ENCODE measurements around the gene PROSER3. TPM values are rescaled to one million over a fixed set of nuclear protein-coding genes. Genes with fewer than 3 reads are reported as not detected.

Gene PROSER3
- total and polyA plus RNA-seq, 4 donors: 10.0 to 32.2 (median 12.1) TPM

DNA sequence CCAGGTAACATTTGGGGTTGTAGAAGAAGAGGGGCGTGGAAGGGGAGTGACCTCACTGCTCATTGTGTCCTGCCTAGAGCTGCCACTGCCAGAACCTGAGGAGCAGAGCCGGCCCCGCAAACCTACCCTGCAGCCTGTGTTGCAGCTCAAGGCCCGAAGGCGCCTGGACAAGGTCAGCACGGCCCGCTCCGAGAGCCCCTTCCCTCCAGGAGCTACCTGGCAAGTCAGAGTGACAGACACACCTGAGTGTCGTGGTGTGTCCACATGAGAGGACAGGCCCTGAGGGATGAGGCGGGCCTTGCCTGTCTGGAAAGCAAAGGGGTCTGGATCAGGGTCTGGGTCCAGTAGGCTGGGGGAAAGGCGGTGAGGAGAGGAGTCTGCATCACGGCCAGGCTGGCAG lies 33.4 kb upstream of the PROSER3 start:
- Histone ChIP-seq H3K36me3 (ENCODE audit: control insufficient read depth in 4 of 4, insufficient read depth in 4 of 4, low read length in 4 of 4) (peaks cover 12 to 88% (median 45%) of the 10 kb centered on the region in 4 donors), H3K9ac (ENCODE audit: insufficient read depth in 1 of 2, low read length in 2 of 2) (no peak overlapping the region), H3K27me3 (ENCODE audit: control insufficient read depth in 3 of 3, insufficient read depth in 3 of 3, low read length in 2 of 3) (no peaks in the 10 kb centered on the region), H3K4me3 (no peak overlapping the region), H3K27ac (ENCODE audit: low read depth in 1 of 2, low read length in 1 of 2) (no peak overlapping the region), H3K9me3 (ENCODE audit: control insufficient read depth in 4 of 4, insufficient read depth in 3 of 4, low read length in 3 of 4) (no peaks in the 10 kb centered on the region), H3K4me1 (ENCODE audit: control insufficient read depth in 5 of 5, insufficient read depth in 5 of 5, low read length in 5 of 5) (peaks cover 0 to 2% (median 0%) of the 10 kb centered on the region in 5 donors)
- TF ChIP-seq, protein P1, sequence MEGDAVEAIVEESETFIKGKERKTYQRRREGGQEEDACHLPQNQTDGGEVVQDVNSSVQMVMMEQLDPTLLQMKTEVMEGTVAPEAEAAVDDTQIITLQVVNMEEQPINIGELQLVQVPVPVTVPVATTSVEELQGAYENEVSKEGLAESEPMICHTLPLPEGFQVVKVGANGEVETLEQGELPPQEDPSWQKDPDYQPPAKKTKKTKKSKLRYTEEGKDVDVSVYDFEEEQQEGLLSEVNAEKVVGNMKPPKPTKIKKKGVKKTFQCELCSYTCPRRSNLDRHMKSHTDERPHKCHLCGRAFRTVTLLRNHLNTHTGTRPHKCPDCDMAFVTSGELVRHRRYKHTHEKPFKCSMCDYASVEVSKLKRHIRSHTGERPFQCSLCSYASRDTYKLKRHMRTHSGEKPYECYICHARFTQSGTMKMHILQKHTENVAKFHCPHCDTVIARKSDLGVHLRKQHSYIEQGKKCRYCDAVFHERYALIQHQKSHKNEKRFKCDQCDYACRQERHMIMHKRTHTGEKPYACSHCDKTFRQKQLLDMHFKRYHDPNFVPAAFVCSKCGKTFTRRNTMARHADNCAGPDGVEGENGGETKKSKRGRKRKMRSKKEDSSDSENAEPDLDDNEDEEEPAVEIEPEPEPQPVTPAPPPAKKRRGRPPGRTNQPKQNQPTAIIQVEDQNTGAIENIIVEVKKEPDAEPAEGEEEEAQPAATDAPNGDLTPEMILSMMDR (IDR thresholded peaks at IDR 0.05; ENCODE audit: control extremely low read depth, extremely low read depth): no peak
- ATAC-seq (ENCODE audit: insufficient read depth, low FRiP score) (no peak), DNase-seq (no peak)
- WGBS, 2 donors: 96 to 97% methylated on average over 12 of the region's 12 CpGs

DNA sequence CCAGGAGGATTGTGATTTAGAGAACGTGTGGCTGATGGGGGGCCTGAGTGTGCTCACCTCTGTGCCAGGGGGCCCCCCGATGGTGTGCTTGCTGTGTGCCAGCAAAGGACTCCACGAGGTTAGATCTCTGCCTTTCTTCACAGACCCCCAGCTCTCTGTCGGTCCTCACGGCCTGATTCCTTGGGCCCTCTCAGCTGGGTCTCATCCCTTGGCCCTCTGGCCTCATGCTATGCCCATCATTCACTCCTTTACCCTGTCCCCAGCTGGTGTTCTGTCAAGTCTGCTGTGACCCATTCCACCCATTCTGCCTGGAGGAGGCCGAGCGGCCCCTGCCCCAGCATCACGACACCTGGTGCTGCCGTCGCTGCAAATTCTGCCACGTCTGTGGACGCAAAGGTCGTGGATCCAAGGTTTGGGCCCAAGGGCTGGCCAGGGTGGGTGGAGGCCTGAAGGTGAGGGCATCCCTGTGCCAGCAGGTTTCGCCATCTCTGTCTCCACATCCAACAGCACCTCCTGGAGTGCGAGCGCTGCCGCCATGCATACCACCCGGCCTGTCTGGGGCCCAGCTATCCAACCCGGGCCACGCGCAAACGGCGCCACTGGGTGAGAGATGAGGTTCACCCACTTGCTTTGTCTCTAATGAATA lies 32.6 kb upstream of the PROSER3 start:
- peaks cover 0 to 2% (median 0%) of the 10 kb centered on the region in 5 donors for H3K4me1 ChIP-seq (ENCODE audit: control insufficient read depth in 5 of 5, insufficient read depth in 5 of 5, low read length in 5 of 5)
- 94 to 97% methylated on average over 23 of the region's 23 CpGs for WGBS, 2 donors
- peaks cover 15 to 90% (median 46%) of the 10 kb centered on the region in 4 donors for H3K36me3 ChIP-seq (ENCODE audit: control insufficient read depth in 4 of 4, insufficient read depth in 4 of 4, low read length in 4 of 4)
- DNase-seq (no peak), ATAC-seq (ENCODE audit: insufficient read depth, low FRiP score) (no peak)
- no peaks in the 10 kb centered on the region for H3K27me3 ChIP-seq (ENCODE audit: control insufficient read depth in 3 of 3, insufficient read depth in 3 of 3, low read length in 2 of 3)
- no peaks in the 10 kb centered on the region for H3K9me3 ChIP-seq (ENCODE audit: control insufficient read depth in 4 of 4, insufficient read depth in 3 of 4, low read length in 3 of 4)
- no peak overlapping the region for H3K27ac ChIP-seq (ENCODE audit: low read depth in 1 of 2, low read length in 1 of 2)
- TF ChIP-seq, protein P1 (IDR thresholded peaks at IDR 0.05; ENCODE audit: control extremely low read depth, extremely low read depth): no peak
- H3K4me3 ChIP-seq: no peak overlapping the region
- H3K9ac ChIP-seq (ENCODE audit: insufficient read depth in 1 of 2, low read length in 2 of 2): no peak overlapping the region

DNA sequence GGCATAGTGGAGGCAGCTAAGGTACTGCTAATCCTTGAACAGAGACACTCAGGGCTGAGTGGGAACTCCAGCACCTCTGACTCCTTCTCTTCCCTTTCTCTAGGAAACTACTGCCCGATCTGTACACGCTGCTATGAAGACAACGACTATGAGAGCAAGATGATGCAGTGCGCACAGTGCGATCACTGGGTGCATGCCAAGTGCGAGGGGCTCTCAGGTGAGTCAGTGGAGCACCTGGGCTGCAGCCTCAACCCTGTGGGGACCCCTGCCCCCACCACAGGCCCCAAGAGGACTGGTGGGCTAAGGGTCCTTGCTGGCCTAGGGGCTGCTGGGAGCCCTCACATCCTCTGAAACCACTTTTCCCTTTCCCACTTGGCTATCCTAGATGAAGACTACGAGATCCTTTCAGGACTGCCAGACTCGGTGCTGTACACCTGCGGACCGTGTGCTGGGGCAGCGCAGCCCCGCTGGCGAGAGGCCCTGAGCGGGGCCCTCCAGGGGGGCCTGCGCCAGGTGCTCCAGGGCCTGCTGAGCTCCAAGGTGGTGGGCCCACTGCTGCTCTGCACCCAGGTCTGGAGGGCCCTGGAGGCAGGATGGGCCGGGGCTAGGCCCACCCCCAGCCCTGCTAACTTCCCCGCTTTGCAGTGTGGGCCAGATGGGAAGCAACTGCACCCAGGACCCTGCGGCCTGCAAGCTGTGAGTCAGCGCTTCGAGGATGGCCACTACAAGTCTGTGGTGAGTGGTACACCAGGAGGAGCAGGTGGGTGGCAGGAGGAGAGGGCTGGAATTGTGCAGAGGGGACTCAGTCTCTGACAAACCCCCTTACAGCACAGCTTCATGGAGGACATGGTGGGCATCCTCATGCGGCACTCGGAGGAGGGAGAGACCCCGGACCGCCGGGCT lies 30.7 kb upstream of the PROSER3 start:
- H3K4me3 ChIP-seq: no peak overlapping the region
- no peak overlapping the region for H3K9ac ChIP-seq (ENCODE audit: insufficient read depth in 1 of 2, low read length in 2 of 2)
- no peak overlapping the region for H3K27ac ChIP-seq (ENCODE audit: low read depth in 1 of 2, low read length in 1 of 2)
- WGBS, 2 donors: 96 to 98% methylated on average over 25 of the region's 25 CpGs
- DNase-seq: no peak
- H3K4me1 ChIP-seq (ENCODE audit: control insufficient read depth in 5 of 5, insufficient read depth in 5 of 5, low read length in 5 of 5): no peaks in the 10 kb centered on the region
- ATAC-seq (ENCODE audit: insufficient read depth, low FRiP score): no peak
- TF ChIP-seq, protein P1 (IDR thresholded peaks at IDR 0.05; ENCODE audit: control extremely low read depth, extremely low read depth): no peak
- H3K36me3 ChIP-seq (ENCODE audit: control insufficient read depth in 4 of 4, insufficient read depth in 4 of 4, low read length in 4 of 4): peaks cover 15 to 96% (median 50%) of the 10 kb centered on the region in 4 donors
- no peaks in the 10 kb centered on the region for H3K9me3 ChIP-seq (ENCODE audit: control insufficient read depth in 4 of 4, insufficient read depth in 3 of 4, low read length in 3 of 4)
- H3K27me3 ChIP-seq (ENCODE audit: control insufficient read depth in 3 of 3, insufficient read depth in 3 of 3, low read length in 2 of 3): no peaks in the 10 kb centered on the region
